Body of pancreas (tissue), 4 donors: Measurements from ENCODE around the gene ROBO2. TPM values are rescaled to one million over a fixed set of nuclear protein-coding genes. Genes with fewer than 3 reads are reported as not detected.
"Not testable (repeated sequence)": the region's sequence is repeated elsewhere in the genome, so short reads cannot be mapped to it uniquely, and the experiment has no call there.

Experiments
- ATAC-seq: fragments of 150-250 bp; one replicate; pipeline ENCODE4 v1.9.1; 2016
- DNase-seq, 4 donors: peaks; one replicate each; pipeline ENCODE4 v3.0.0-alpha.2; 2019
- H3K27ac ChIP-seq, 4 donors: fragments of 200-600 bp; sonication (generic); 1 replicate in 3 of 4; 2 replicates in 1 of 4; pipeline versions ENCODE4 v1.5.1 to v1.6.1; 2016 to 2019; ENCODE audit warnings: mild to moderate bottlenecking in 1 of 4, mixed read lengths in 1 of 4, moderate library complexity in 1 of 4
- H3K27me3 ChIP-seq, 2 donors: fragments of 200-600 bp; sonication (generic); one replicate each; pipeline ENCODE4 v1.6.0; 2016; ENCODE audit warnings: mild to moderate bottlenecking in 1 of 2
- H3K36me3 ChIP-seq, 2 donors: fragments of 200-600 bp; sonication (generic); replicated peaks in 1 of 2; 2 replicates each; pipeline ENCODE4 v1.5.1; 2016; ENCODE audit warnings: low read depth in 2 of 2; ENCODE audit not compliant: insufficient read depth in 1 of 2
- H3K4me1 ChIP-seq: fragments of 200-600 bp; sonication (generic); one replicate; pipeline ENCODE4 v1.6.0; 2016
- H3K4me3 ChIP-seq, 2 donors: fragments of 200-600 bp; sonication (generic); 1 replicate in 1 of 2; 2 replicates in 1 of 2; pipeline ENCODE4 v1.5.1; 2016 to 2019
- H3K9me3 ChIP-seq, 3 donors: fragments of 200-600 bp; sonication (generic); 1 replicate in 2 of 3; 2 replicates in 1 of 3; pipeline ENCODE4 v1.5.1; 2016
- CTCF ChIP-seq, 7 experiments: fragments of 450-650 bp in 4 of 7; fragments of 200-600 bp in 3 of 7; sonication (generic) in 3 of 7; IDR thresholded peaks; one replicate each; pipeline ENCODE4 v1.5.1; 2016 to 2019; ENCODE audit warnings: antibody characterized with exemption in 7 of 7
- POLR2A ChIP-seq, 3 donors: fragments of 450-650 bp; IDR thresholded peaks; one replicate each; pipeline ENCODE4 v1.6.1; 2016; ENCODE audit warnings: antibody characterized with exemption in 3 of 3, mild to moderate bottlenecking in 2 of 3
- WGBS, 2 donors: methylation state at CpG; one replicate each; pipeline ENCODE4 v1.1.5; 2017; 5-methylcytosine and 5-hydroxymethylcytosine counted together
- intact Hi-C: fragments of 100-400 bp; cut with DNase I; formaldehyde crosslinking; loops from one replicate; pipeline ENCODE4 v1.15.1; 2023
- total RNA-seq, 2 donors: library from RNA; depleted of rRNA; stranded (reverse); fragments of >200 nt; gene quantifications; one replicate each; pipeline ENCODE4 v1.1.0, GENCODE V29; 2016

ROBO2 gene
- total RNA-seq, 2 donors from 2014 or later: 1.3 to 3.0 TPM

DNA sequence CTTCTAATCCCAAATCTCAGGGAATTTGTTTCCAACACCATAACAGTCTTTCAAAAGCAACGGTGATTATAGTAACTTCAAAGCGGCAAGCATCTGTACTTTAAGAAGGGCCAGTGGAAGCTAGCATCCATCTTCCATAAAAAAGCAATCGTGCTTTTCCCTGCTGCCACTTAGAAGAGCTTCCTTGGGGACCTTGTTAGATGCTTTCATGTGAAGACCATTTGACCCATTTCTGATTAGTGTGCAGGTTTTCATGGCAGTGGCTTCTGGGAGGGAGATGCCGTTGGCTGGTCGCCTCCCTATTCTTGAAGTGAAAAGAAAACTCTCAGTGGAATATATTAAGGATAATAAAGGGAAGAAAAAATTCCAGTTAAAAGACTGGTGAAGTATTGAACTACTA is 354.1 kb downstream of the ROBO2 start:
- no peaks in the 10 kb centered on the region for H3K9me3 ChIP-seq
- TF ChIP-seq CTCF (IDR thresholded peaks at IDR 0.05): no peak
- no peak for TF ChIP-seq POLR2A (IDR thresholded peaks at IDR 0.05)
- intact Hi-C loops: no loop called here
- H3K27ac ChIP-seq: no peak overlapping the region
- DNase-seq: no peak
- 76 to 80% methylated on average over 5 of the region's 5 CpGs for WGBS, 2 donors
- H3K27me3 ChIP-seq: no peaks in the 10 kb centered on the region
- ATAC-seq: no peak
- H3K36me3 ChIP-seq: no peaks in the 10 kb centered on the region
- H3K4me1 ChIP-seq: no peaks in the 10 kb centered on the region
- H3K4me3 ChIP-seq: no peak overlapping the region

- no peaks in the 10 kb centered on the region for H3K4me1 ChIP-seq
- no peaks in the 10 kb centered on the region for H3K36me3 ChIP-seq
- no peaks in the 10 kb centered on the region for H3K27me3 ChIP-seq
- DNase-seq (no peak), ATAC-seq (no peak)
- no peak overlapping the region for H3K4me3 ChIP-seq
- H3K9me3 ChIP-seq: no peaks in the 10 kb centered on the region
- WGBS, 2 donors: 15 to 27% methylated on average over 1 of the region's 1 CpG
- no peak overlapping the region for H3K27ac ChIP-seq
- intact Hi-C loops: no loop called here
- TF ChIP-seq POLR2A (IDR thresholded peaks at IDR 0.05): no peak
- no peak for TF ChIP-seq CTCF (IDR thresholded peaks at IDR 0.05)
Observed at GRCh38 chr3:77404871-77405270, 365.0 kb downstream of the ROBO2 start.

- intact Hi-C loops: no loop called here
- Histone ChIP-seq H3K27me3 (no peaks in the 10 kb centered on the region), H3K9me3 (no peaks in the 10 kb centered on the region), H3K36me3 (no peaks in the 10 kb centered on the region), H3K4me1 (no peaks in the 10 kb centered on the region), H3K27ac (no peak overlapping the region), H3K4me3 (no peak overlapping the region)
- TF ChIP-seq CTCF (IDR thresholded peaks at IDR 0.05) (no peak), POLR2A (IDR thresholded peaks at IDR 0.05) (no peak)
- ATAC-seq (no peak), DNase-seq (no peak)
- 22 to 35% methylated on average over 3 of the region's 3 CpGs for WGBS, 2 donors
Observed at GRCh38 chr3:77407441-77407840, 367.5 kb downstream of the ROBO2 start.

DNA sequence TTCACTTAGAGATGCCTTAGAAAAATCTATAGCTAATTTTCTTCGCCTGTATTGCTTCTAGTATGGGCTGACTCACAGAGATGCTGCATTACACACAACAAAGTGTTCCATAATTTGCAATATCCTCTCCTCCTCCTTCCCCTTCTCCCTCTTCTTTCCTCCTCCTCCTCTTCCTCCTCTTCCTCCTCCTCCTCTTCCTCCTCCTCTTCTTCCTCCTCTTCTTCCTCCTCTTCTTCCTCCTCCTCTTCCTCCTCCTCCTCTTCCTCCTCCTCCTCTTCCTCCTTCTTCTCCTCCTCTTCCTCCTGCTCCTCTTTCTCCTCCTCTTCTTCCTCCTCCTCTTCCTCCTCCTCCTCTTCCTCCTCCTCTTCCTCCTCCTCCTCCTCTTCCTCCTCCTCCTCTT is 370.4 kb downstream of the ROBO2 start:
- intact Hi-C loops: not testable (repeated sequence)

DNA sequence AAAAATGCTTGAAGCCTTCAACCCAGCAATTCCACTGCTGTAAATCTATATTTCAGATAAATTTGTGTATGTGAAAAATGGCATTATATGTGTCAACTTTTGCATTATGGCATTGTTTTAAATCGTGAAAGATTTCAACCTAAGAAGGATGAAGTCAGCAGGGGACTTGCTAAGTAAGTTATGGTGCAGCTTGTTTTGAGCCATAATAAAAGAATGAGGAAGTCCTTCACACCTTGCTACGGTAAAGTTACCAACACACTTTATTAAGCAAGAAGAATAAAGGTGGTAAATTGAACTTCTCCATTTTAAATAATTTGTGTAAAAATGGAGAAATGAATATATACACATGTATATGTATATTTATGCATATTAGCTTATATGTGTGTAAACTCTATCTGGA is 371.4 kb downstream of the ROBO2 start:
- no peaks in the 10 kb centered on the region for H3K9me3 ChIP-seq
- TF ChIP-seq POLR2A (IDR thresholded peaks at IDR 0.05) (no peak), CTCF (IDR thresholded peaks at IDR 0.05) (no peak)
- no peak overlapping the region for H3K4me3 ChIP-seq
- intact Hi-C loops: no loop called here
- DNase-seq (no peak), ATAC-seq (no peak)
- WGBS, 2 donors: 27 to 28% methylated on average over 2 of the region's 2 CpGs
- H3K36me3 ChIP-seq: no peaks in the 10 kb centered on the region
- H3K4me1 ChIP-seq: no peaks in the 10 kb centered on the region
- H3K27ac ChIP-seq: no peak overlapping the region
- no peaks in the 10 kb centered on the region for H3K27me3 ChIP-seq

More for the DNA sequence above, 370.4 kb downstream of the ROBO2 start:
- WGBS, 2 donors: 46 to 68% methylated on average over 1 of the region's 1 CpG
- not testable (repeated sequence) for H3K4me1 ChIP-seq, H3K9me3 ChIP-seq, DNase-seq, H3K4me3 ChIP-seq, H3K36me3 ChIP-seq, ATAC-seq, H3K27ac ChIP-seq, H3K27me3 ChIP-seq
